ENCODE data around the gene TNFRSF14.
"Not testable (repeated sequence)": the region's sequence is repeated elsewhere in the genome, so short reads cannot be mapped to it uniquely, and the experiment has no call there.

The TNFRSF14 gene

DNA sequence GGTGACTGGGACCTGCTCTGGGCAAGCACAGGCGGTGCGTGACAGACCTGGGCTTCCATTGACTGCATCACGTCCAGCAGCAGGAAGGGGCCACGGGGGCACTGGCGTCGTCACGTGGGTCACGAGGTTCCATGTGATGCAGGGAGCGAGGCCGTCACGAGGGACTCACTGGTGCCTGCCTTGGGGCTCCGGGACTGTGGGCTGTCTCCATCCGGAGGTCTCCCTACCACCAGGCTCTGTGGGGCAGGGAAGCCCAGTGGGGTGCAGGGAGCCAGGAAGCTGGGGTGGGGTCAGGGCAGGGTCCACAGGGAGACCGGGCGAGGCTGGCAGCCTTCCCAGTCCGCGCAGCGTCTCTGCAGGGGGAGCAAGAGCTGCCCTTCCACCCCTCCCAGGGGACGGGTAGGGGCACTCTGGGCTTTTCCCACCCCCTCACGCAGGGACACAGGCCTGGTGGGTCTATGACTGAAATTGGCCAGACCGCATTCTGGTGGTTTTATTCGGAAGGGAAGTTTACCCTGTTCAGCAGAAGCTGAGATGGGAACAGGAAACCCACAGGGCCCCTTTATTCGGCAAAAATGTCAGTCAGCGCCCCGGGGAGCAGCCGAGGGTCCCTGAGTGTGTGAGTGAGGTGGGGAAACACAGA, 416 bp upstream of the TNFRSF14 start:
- no peak for DNase-seq

DNA sequence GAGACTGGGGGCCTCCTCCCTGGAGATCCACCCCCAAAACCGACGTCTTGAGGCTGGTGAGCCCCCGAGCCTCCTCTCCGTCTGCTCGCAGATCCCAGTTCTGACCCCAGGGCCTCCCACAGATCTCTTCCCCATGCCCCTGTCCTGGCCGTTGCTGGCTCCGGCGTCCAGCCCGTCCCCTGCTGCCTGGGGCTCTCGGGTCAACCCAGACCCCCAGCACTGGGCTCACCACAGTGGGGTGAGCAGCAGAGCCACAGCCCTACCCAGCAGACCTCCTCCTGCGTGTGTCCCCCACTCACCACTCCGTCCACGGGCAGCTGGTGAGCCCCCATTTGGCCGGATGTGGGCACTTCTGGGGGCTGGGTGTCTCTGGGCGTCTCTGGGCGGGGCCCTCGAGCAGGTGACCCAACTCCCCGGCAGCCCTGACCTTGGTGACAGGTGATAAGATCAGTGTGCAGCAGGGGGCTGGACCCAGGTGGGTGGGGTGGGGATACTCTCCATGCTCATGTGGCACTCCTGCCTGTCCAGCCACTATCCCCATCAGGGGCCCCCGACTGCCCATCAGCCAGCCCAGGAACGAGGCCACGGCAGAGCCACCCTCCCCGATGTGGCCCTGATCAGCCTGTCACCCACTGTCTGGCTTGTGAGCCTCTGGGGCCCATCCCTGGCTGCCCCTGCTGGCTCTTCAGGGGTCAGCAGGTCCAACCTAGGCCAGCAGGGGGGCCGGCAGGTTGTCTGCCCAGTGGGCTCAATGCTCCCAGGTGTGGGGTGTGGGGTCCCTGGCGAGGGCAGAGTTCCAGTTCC, 709 bp downstream of the TNFRSF14 start:
- no peak for DNase-seq

DNA sequence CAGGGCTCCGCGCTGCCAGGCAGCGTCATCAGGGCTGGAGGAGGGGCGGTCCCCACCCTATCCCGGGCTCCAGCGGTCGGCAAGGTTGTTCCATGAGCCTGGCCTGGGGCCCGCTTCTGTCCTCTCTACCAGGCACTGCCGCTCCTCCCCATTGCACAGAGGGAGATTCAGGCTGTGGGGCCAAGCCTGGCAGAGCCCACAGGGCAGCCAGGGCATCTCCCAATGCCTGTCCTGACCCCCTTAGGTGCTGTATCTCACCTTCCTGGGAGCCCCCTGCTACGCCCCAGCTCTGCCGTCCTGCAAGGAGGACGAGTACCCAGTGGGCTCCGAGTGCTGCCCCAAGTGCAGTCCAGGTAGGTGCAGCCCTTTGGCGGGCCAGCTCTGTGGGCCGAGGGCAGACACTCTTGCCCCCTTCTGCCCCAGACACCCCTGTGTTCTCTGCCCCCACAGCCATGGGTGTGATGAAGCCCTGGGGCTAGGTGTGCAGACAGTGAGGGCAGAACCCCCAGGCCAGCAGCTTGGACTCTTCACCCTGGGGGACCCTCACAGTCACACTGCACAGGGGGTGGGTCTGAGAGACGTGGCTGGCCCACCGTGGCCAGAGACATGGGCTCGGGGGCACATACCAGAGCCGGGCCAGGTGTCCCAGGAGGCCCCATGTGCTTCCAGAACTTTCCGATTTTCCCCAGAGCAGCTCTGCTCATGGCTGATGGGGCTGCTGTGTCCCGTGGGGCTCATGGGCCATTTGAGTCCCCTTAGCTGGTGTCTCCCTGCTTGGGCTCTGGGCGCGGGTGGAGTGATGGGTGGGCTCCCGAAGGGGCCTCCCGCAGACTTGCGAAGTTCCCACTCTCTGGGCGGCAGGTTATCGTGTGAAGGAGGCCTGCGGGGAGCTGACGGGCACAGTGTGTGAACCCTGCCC, 1.6 kb downstream of the TNFRSF14 start:
- DNase-seq: no peak

DNA sequence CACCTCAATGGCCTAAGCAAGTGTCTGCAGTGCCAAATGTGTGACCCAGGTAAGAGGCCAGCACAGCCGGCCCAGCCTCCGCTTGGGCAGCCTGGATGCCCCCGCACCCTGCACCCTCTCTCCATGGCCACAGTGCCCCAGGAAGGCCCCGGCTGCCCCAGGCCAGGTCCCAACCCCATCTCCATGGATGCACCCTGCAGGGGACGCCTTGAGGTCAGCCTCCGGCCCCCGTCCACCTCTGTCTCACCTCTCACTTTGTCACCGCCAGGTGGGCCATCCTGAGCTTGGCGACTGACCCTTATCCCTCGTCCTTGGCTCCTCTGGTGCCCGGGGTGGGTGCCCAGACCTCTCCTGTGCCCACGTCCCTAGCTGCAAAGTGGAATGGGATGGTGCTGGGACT, 2.2 kb downstream of the TNFRSF14 start:
- no peak for DNase-seq

DNA sequence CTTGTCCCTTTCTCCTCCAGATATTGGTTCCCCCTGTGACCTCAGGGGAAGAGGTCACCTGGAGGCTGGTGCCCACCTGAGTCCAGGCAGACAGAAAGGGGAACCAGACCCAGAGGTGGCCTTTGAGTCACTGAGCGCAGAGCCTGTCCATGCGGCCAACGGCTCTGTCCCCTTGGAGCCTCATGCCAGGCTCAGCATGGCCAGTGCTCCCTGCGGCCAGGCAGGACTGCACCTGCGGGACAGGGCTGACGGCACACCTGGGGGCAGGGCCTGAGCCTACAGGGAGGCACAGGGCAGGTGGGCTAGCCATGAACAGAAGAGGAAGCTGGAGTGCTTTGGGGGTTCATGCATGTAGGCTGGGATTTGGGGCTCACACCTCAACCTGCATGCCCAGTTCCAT, 2.7 kb downstream of the TNFRSF14 start:
- DNase-seq: no peak

DNA sequence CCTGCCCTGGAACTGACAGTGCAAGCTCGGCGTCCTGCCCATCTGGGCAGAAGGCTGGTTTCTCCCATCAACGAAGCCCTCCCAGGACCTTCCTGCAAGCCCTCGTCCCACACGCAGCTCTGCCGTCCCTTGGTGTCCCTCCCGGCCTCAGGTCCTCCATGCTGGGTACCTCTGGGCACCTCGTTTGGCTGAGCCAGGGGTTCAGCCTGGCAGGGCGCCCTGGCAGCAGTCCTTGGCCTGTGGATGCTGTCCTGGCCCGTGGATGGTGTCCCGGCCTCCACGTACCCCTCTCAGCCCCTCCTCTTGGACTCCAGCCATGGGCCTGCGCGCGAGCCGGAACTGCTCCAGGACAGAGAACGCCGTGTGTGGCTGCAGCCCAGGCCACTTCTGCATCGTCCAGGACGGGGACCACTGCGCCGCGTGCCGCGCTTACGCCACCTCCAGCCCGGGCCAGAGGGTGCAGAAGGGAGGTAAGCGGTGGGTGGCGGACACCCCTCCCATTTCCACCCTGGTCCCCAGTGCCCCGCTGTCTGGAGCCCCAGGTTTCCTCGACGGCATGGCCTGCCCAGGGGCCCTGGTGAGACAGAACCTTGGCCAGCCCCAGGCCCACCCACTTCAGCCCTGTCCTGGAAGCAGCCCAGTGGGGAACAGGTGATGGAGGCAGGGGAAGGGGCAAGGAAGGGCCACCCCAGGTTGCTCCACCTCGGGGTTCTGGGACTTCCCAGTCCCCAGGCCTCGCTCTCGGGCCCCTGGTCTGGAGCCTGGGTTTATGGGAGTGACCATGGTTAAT, 3.5 kb downstream of the TNFRSF14 start:
- DNase-seq: no peak

DNA sequence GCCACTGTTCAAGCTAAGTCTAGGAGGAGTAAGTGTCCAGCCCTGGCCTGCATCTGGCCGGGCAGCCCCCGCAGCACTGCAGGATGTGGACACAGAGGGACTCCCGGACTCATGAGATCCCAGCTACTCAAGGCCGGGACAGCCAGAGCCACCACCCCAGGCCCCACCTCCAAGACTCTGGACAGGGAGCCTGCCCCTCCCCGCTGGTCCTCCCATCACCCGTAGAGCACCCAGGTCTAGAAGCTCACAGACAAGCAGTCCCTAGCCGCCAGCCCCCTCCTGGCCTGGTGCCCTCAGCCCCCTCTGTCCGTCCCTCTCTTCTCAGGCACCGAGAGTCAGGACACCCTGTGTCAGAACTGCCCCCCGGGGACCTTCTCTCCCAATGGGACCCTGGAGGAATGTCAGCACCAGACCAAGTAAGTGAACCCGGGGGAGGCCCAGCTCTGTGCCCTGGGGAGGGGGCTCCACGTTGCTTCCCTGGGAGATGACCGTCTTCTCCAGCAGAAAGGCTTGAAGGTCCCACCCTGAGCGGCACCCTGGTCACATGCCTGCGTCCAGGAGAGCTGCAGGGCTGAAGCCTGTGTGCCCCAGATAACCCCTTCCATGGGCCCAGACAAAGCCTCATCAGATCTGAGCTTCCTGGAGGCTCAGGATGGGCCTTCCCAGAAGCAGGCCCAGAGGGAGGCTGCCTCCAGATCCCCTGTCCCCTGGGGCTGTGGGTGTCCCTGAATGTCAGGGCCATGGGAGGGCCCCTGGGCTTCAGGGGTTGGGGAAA, 4.3 kb downstream of the TNFRSF14 start:
- no peak for DNase-seq

DNA sequence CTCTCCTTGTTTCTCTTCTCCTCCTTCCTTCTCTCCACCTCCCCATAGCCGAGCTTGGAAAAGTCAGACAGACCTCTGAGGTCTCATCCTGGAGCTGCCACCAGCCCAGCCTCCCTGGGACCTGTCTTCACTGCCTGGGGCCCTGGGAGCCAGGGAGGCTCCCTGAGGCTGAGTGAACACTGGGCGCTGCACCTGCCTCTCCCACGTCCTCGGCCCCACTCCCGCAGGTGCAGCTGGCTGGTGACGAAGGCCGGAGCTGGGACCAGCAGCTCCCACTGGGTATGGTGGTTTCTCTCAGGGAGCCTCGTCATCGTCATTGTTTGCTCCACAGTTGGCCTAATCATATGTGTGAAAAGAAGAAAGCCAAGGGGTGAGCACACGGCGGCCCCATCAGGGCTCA, 5.3 kb downstream of the TNFRSF14 start:
- no peak for DNase-seq

DNA sequence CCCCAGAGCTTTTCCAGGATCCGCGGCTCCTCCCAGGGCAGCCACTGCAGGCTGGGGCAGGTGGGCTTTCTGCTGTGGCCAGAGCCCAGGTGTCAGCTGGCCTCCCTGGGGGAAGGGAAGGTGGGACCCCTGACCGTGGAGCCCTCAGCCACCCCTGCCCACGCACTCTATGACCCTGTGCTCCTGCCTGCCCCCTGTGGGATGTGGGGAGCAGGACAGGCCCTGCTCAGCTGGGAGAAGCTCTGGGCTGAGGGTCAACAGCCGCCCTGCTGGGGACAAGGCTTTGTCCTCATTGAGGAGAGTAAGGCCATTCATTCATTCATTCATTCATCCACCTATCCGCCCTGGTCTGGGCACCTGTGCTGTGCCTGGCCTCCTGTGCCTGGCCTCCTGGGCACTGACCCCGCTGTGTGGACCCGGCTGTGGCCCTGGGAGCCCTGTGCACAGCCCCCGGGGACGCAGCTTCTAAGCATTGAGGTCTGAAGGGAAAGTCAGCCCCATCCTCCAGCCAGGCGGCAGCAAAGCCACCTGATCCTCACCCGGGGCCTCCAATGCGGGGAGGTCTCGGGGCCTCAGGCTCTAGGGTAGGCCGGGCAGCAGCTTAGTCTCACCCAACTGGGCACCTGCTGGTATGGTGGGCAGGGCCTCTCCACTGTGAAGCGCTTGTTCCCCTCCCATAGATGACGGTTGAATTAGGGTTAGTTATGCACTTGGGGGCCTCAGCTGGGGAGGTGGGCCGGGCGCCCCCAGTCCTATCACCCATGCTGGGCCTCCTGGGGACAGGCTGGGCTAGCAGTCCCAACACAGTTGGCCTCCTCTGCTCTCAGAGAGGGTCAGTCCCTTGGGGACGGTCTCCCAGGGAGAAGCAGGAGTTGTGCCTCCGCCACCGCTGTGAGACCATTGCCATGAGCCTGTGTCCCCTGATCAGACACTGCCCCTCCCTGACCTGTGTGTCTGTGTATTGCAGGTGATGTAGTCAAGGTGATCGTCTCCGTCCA, 6.0 kb downstream of the TNFRSF14 start:
- no peak for DNase-seq

DNA sequence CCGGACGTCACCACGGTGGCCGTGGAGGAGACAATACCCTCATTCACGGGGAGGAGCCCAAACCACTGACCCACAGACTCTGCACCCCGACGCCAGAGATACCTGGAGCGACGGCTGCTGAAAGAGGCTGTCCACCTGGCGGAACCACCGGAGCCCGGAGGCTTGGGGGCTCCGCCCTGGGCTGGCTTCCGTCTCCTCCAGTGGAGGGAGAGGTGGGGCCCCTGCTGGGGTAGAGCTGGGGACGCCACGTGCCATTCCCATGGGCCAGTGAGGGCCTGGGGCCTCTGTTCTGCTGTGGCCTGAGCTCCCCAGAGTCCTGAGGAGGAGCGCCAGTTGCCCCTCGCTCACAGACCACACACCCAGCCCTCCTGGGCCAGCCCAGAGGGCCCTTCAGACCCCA, 7.0 kb downstream of the TNFRSF14 start:
- no peak for DNase-seq

DNA sequence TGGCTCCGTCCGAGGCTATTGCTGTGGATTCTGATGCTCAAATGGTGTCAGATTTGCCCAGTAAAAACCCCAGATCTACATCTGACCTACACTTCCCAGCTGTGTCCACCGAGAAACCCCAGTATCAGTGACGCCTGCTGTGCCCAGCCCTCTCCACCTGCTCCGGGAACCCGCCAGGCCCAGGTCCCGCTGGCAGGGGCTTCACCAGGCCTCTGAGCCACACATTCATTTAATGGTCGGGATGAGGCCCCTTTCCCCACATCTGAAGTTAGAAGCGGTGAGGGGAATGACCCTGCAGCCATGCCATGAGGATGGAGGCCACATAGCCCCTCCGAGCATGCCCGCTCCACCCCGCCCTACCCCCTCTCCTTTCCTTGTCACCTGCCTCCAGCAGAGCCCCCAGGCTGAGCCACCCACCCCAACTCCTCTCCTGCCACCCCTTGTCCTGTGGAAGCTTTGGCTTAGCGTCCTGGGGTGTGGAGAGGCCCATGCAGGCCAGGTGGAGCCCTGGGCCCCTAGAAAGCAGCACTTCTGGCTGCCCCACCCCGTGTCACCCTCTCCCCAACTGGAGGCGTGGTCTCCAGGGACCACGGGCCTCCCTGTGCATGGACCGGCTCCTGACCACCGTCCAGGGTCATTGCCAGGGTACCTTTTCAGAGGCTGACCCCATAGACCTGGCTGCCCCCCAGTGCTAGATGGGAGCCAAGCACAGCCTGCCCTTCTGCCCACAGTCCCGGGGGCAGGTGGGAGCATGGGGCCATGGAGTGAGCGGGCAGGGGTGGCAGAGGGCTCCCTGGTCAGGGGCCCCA, 8.0 kb downstream of the TNFRSF14 start:
- DNase-seq: no peak

DNA sequence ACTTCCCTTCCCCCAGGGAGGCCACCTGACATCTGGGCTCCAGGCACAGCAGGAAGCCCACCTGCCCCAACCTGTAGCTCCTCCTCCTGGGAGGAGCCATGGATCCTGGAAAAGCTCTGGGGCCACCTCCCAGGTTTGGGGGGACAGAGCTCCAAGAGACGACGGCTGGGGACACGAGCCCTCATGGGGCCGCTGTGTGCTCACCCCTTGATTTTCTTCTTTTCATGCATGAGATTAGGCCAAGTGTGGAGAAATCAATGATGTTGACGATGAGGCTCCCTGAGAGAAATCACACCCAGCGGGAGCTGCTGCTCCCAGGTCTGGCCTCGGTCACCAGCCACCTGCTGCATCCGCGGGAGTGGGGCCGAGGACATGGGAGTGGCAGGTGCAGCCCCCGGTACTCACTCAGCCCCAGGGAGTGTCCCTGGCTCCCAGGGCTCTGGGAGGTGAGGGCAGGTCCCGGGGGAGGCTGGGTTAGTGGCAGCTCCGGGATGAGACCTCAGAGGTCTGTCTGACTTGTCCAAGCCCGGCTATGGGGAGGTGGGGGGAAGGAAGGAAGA, 8.7 kb downstream of the TNFRSF14 start:
- DNase-seq: no peak

DNA sequence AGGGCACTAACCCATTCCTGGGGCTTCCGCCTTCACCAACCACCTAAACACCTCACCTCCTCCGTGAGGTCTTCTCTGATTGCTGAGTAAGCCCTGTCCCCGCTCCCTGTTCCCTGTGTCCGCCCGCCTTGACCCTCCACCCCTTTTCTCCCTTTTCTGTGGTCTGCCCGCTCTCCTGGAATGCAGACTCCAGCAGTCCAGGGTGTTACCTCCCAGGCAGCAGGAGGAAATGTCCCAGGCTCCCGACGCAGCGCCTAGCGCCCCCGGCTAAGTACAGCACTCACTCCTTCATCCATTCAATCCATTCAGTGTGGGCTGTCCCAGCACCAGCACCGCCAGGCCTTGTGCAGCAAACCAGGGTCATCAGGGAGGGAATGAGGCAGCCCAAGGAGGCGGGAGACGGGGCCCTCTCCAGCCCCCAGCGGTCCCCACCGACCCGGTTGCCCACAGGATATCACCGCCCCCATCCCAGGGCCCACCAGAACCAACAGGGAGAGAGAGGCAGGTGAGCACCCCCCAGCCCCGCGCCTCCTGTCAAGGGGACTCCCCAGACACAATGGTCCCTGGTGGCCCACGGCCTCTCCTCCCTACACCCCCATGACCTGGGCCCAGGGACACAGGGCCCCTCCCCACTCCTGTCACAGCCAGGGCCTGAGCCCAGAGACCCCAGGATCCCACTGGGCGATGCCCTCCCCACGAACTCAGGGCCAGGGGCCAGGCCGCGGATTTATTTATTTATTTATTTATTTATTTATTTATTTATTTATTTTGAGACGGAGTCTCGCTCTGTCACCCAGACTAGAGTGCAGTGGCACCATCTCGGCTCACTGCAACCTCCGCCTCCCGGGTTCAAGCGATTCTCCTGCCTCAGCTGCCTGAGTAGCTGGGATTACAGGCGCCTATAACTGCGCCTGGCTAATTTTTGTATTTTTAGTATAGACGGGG, 10.2 kb downstream of the TNFRSF14 start:
- no peak for DNase-seq

DNA sequence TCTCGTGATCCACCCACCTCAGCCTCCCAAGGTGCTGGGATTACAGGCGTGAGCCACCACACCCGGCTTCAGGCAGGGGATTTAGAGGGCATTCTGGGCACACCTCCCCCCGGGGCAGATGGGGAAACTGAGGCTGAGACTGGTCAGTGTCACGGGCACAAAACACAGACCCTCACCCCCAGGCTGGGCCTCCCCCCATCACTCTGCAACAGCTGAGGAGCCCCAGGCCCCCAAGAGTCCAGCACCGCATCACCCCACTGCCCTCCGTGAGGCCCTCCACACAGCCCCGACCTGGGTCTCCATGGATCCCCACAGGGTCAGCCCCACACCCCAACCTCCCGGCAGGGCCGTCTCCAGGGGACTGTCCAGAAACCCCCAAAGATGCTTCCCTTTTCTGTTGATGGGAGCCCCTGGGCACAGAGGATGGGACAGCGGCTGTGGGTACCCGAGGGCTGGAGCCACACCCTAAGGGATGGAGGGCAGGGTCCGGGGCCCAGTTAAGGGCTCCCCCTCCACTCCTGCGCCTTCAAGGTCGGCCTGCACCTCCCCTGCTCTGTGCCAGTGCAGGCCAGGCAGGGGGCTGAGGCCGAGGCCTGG, 11.0 kb downstream of the TNFRSF14 start:
- no peak for DNase-seq

DNA sequence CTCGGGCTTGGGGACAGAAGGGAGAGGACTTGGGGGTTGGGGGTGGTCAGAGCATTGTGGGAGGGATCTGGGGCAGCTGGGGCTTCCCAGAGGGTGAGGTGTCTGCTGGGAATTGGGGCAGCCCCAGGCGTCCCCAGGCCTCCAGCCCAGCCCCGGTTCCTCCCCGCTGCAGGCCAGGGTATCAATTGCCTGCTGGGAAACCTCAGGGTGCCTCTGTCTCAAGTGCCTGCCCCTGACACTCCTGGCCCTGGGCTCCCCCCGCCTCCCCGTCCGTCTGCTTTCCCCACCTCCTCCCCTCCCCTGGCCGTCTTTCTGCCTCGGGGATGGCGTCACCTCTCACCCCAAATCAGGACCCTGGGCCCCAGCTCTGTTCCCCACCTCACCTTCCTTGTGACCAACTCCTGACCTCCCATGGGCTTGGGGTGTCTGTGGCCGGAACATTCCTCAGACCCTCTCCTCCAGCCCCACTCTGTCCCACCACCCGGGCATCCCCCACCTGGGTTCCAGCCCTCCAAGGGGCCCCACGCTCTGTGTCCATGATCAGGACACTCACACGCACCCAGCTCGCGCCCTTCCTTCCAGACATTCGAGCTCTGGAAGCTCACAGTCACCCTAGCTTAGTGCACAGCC, 12.1 kb downstream of the TNFRSF14 start:
- DNase-seq: not testable (repeated sequence)

DNA sequence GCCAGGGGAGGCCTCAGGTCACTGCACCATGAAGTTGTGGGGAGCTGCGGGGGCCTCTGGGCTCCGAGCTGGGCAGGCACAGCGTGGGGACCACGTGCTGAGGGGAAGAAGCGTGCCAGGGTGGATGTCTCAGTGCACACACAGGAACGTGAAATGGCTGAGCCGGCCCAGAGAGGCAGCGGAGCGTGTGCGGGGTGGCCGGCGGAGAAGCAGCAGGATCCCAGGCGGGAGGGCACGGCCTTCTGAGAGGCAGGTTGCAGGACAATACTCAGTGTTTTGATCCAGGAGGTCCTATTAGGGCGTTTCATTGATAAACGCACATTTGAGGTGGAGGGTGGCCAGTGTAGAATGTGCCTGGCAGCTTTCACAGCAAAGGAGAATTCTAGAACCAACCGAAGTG, 12.9 kb downstream of the TNFRSF14 start:
- no peak for DNase-seq

DNA sequence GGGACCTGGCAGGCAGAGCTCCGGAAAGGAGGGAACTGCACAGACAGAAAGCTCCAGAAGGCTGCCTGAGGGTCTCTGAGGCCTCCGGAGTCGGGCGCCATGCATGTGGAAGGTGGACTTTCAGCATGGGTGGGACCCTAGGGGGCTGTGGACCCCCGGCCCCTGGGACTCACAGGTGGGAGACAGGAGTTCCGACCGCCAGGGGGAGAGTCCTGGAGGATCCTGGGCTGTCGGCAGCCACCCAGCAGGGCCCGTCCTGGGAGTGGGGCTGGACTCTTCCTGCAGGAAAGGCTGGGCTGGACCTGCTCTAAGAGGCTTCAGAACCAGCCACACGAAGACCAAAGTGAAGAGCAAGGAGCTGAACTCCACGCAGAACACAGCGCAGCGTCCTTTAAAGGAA, 13.5 kb downstream of the TNFRSF14 start:
- DNase-seq: not testable (repeated sequence)
